Fibroblast of the conjunctiva (primary cell): ENCODE measurements around the gene ATP6V1G2.
"Not testable (repeated sequence)": the region's sequence is repeated elsewhere in the genome, so short reads cannot be mapped to it uniquely, and the experiment has no call there.

Experiments used
- DNase-seq: peaks from one replicate; pipeline ENCODE4 v3.0.0-alpha.2; 2010; ENCODE audit warnings: low read depth

ATP6V1G2 gene

DNA sequence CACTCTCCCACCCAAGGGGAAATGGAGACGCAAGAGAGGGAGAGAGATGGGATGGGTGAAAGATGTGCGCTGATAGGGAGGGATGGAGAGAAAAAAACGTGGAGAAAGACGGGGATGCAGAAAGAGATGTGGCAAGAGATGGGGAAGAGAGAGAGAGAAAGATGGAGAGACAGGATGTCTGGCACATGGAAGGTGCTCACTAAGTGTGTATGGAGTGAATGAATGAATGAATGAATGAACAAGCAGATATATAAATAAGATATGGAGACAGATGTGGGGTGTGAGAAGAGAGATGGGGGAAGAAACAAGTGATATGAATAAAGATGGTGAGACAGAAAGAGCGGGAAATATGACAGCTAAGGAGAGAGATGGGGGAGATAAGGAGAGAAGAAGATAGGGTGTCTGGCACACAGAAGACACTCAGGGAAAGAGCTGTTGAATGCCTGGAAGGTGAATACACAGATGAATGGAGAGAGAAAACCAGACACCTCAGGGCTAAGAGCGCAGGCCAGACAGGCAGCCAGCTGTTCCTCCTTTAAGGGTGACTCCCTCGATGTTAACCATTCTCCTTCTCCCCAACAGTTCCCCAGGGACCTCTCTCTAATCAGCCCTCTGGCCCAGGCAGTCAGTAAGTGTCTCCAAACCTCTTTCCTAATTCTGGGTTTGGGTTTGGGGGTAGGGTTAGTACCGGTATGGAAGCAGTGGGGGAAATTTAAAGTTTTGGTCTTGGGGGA, 29.7 kb upstream of the ATP6V1G2 start:
- no peak for DNase-seq

GRCh38 chr6:31575335-31575901, 29.0 kb upstream of the ATP6V1G2 start, which contains the start of gene TNF:
Gene TNF, plus strand, starts transcription at chr6:31575565. Its CDS starts 177 bp downstream, at chr6:31575742.
- no peak for DNase-seq

- DNase-seq = no peak
These were observed 28.0 kb upstream of the ATP6V1G2 start for GRCh38 chr6:31574106-31575061.

DNA sequence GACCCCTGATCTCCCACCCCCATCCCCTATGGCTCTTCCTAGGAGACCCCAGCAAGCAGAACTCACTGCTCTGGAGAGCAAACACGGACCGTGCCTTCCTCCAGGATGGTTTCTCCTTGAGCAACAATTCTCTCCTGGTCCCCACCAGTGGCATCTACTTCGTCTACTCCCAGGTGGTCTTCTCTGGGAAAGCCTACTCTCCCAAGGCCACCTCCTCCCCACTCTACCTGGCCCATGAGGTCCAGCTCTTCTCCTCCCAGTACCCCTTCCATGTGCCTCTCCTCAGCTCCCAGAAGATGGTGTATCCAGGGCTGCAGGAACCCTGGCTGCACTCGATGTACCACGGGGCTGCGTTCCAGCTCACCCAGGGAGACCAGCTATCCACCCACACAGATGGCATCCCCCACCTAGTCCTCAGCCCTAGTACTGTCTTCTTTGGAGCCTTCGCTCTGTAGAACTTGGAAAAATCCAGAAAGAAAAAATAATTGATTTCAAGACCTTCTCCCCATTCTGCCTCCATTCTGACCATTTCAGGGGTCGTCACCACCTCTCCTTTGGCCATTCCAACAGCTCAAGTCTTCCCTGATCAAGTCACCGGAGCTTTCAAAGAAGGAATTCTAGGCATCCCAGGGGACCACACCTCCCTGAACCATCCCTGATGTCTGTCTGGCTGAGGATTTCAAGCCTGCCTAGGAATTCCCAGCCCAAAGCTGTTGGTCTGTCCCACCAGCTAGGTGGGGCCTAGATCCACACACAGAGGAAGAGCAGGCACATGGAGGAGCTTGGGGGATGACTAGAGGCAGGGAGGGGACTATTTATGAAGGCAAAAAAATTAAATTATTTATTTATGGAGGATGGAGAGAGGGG, 27.1 kb upstream of the ATP6V1G2 start:
- no peak for DNase-seq

GRCh38 chr6:31572041-31572911, 25.9 kb upstream of the ATP6V1G2 start, which contains the start of gene LTA:
Gene LTA, plus strand, starts transcription at chr6:31572289. Its CDS starts 454 bp downstream, at chr6:31572743.
- DNase-seq = no peak

DNA sequence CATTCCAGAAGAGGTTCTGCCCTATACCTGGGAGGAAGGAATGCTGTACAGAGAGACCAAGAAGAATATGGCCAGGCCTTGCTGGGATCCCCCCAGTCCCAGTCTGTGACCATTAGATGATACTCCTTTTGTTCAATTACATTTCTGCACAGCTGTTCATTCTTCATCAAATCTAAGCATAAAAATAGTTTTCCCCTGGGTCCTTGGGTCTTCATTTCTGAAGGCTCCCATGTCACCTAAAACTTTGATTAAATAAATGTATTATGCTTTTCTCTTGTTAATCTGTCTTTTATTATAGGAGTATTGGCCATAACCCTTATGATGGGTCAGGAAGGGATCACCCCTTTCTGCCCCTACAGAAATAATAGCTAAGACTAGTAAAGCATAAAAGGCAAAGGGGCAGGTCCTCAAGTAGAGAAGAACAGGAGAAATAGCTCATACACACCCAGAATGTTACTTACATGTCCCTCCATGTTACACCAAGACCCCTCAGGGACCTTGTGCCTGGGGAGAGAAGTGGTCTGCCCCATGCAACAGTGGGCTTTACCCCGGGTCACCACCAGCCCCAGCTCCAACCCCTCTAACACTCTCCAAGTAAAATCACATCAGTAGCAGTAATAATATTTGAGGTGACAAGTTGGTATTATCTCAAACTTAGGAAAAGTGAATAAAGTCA, 23.6 kb upstream of the ATP6V1G2 start:
- no peak for DNase-seq

- DNase-seq = no peak
These were observed 22.1 kb upstream of the ATP6V1G2 start for GRCh38 chr6:31568537-31568961.

DNA sequence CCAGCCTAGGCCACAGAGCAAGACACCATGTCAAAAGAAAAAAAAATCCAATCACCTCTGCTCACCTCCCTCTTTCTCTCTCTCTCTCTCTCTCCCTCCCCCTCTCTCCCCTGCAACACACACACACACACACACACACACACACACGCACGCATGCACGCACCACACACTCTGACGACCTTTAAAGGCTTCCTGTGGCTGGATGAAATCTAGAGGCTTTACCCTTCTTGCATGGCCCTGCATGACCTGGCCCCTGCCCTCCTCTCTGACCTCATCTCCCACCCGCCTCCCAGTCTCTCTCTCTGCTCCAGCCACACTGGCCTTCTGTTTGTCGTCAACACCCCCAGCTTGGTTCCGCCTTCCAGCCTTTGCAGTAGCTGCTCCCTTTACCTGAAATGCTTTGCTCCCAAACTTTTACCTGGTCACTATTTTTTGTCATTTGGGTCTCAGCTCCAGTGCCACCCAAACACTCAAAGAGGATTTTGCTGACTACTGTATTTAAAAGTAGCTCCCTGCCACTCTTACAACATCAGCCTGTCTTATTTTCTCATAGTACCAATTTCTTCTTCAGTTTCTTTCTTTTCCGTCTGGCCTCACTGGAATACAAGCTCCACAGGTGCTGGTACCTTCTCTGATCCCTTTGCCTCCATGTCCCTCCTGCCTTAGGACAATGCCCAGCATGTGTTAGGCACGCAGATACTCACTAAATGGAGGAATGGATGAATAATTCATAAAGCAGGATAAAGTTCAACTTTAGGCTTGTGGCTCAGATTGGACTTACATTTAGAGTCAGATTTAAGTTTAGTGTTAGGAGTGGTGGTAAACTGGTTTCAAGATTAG, 21.3 kb upstream of the ATP6V1G2 start:
- DNase-seq = no peak

- no peak for DNase-seq
These were observed 14.3 kb upstream of the ATP6V1G2 start for GRCh38 chr6:31560697-31561058.

GRCh38 chr6:31559958-31560696, 13.7 kb upstream of the ATP6V1G2 start:
- DNase-seq = no peak

- no peak for DNase-seq
These were observed 13.2 kb upstream of the ATP6V1G2 start for GRCh38 chr6:31559606-31559957.

GRCh38 chr6:31558631-31559500, 12.5 kb upstream of the ATP6V1G2 start:
- no peak for DNase-seq

- no peak for DNase-seq
These were observed 11.9 kb upstream of the ATP6V1G2 start for GRCh38 chr6:31558318-31558625.

- no peak for DNase-seq
These were observed 11.3 kb upstream of the ATP6V1G2 start for GRCh38 chr6:31557443-31558317.

- DNase-seq = no peak
These were observed 9.9 kb upstream of the ATP6V1G2 start for GRCh38 chr6:31556307-31556706.

- DNase-seq = not testable (repeated sequence)
These were observed 5.0 kb upstream of the ATP6V1G2 start for GRCh38 chr6:31551371-31551770.

DNA sequence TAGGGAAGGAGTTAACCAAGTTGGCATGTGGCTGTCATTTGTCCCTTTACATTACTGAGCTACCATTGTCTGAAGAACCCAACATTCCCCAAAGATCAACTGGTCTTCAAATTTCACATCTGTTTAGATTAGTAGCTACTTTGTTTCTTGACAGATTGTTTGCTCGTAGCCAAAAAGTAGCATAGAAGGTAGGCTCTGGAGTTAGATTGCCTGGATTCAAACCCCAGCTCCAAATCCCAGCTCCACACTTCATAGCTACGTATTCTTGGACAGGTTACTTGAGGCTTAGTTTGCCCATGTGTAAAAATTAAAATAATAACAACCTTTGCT, 2.1 kb upstream of the ATP6V1G2 start:
- DNase-seq = no peak
